IMR-90 (cell line): Measurements from ENCODE around the gene AGAP6. TPM values are rescaled to one million over a fixed set of nuclear protein-coding genes. Genes with fewer than 3 reads are reported as not detected.
"Not testable (repeated sequence)": the region's sequence is repeated elsewhere in the genome, so short reads cannot be mapped to it uniquely, and the experiment has no call there.

Experiments
- ATAC-seq: fragments of 200-7000 bp; cut with Tn5 transposase; 2 replicates; pipeline ENCODE4 v1.9.1; 2020; ENCODE audit warnings: low read depth, mild to moderate bottlenecking, moderate library complexity
- BruUV-seq: library from RNA; stranded (reverse); fragments of 400-500 nt; replicated peaks from 2 replicates; lab custom pipeline; 2021; lab: Mats Ljungman, UMichigan
- CTCF ChIA-PET: fragments of 300-600 bp; formaldehyde crosslinking; extraction: SDS; loops from one replicate; lab custom pipeline; 2021; ENCODE audit warnings: antibody characterized with exemption; lab: Yijun Ruan, JAX
- POLR2A ChIA-PET: fragments of 300-600 bp; sonication (Branson Sonifier 250); formaldehyde crosslinking; loops from one replicate; lab custom pipeline; 2022; ENCODE audit warnings: antibody characterized with exemption; ENCODE audit not compliant: unreplicated experiment; lab: Charles Lee
- DNase-seq: peaks from one replicate; pipeline ENCODE4 v3.0.0; 2013
- H2AFZ ChIP-seq: replicated peaks from 2 replicates; pipeline ENCODE3; 2013; ENCODE audit warnings: low read length, mild to moderate bottlenecking; ENCODE audit not compliant: poor library complexity
- H2AK5ac ChIP-seq: 2 replicates; pipeline ENCODE4 v1.6.1; 2013; ENCODE audit warnings: low read depth, low read length, inconsistent platforms
- H2AK9ac ChIP-seq: replicated peaks from 2 replicates; pipeline ENCODE3; 2013; ENCODE audit warnings: mild to moderate bottlenecking, low read depth, low read length, moderate library complexity; ENCODE audit not compliant: poor library complexity
- H2BK120ac ChIP-seq: 2 replicates; pipeline ENCODE4 v1.6.1; 2013; ENCODE audit warnings: low read depth, low read length, inconsistent platforms
- H2BK15ac ChIP-seq: 3 replicates; pipeline ENCODE4 v1.6.1; 2013; ENCODE audit warnings: low read depth, low read length, inconsistent platforms
- H2BK20ac ChIP-seq: 2 replicates; pipeline ENCODE4 v1.6.1; 2013; ENCODE audit warnings: low read depth, mild to moderate bottlenecking, inconsistent platforms, low read length, moderate library complexity
- H2BK5ac ChIP-seq: 2 replicates; pipeline ENCODE4 v1.6.1; 2013; ENCODE audit warnings: mild to moderate bottlenecking, low read depth, low read length, inconsistent platforms; ENCODE audit not compliant: poor library complexity, severe bottlenecking
- H3K14ac ChIP-seq: replicated peaks from 2 replicates; pipeline ENCODE4 v1.6.1; 2013; ENCODE audit warnings: low read depth, low read length, inconsistent platforms
- H3K18ac ChIP-seq: 2 replicates; pipeline ENCODE4 v1.6.1; 2013; ENCODE audit warnings: low read depth, low read length, control low read depth
- H3K23ac ChIP-seq: 2 replicates; pipeline ENCODE4 v1.6.1; 2013; ENCODE audit warnings: low read depth, low read length, inconsistent platforms
- H3K27ac ChIP-seq: 2 replicates; pipeline ENCODE4 v1.5.1; 2013; ENCODE audit warnings: mild to moderate bottlenecking, control low read depth, low read length; ENCODE audit not compliant: insufficient read depth
- H3K27me3 ChIP-seq: 2 replicates; pipeline ENCODE4 v1.6.1; 2013; ENCODE audit warnings: low read length; ENCODE audit not compliant: control insufficient read depth, insufficient read depth
- H3K36me3 ChIP-seq: 2 replicates; pipeline ENCODE4 v1.6.1; 2013; ENCODE audit warnings: low read length, mixed read lengths; ENCODE audit not compliant: control insufficient read depth, insufficient read depth
- H3K4ac ChIP-seq: 2 replicates; pipeline ENCODE4 v1.6.1; 2013; ENCODE audit warnings: low read depth, low read length, inconsistent platforms
- H3K4me1 ChIP-seq: 2 replicates; pipeline ENCODE4 v1.6.1; 2013; ENCODE audit warnings: low read length, mixed read lengths; ENCODE audit not compliant: control insufficient read depth, insufficient read depth
- H3K4me2 ChIP-seq: 2 replicates; pipeline ENCODE4 v1.6.1; 2013; ENCODE audit warnings: low read depth, mild to moderate bottlenecking, control low read depth, low read length, moderate library complexity
- H3K4me3 ChIP-seq: 2 replicates; pipeline ENCODE4 v1.5.1; 2013; ENCODE audit warnings: low read depth, mild to moderate bottlenecking, control low read depth, low read length, moderate library complexity; ENCODE audit not compliant: insufficient read depth
- H3K56ac ChIP-seq: 2 replicates; pipeline ENCODE4 v1.6.1; 2013; ENCODE audit warnings: low read length, inconsistent platforms; ENCODE audit not compliant: insufficient read depth; ENCODE audit errors: extremely low read depth
- H3K79me1 ChIP-seq, 2 experiments: 2 replicates each; pipeline ENCODE4 v1.6.1; 2013; ENCODE audit warnings: low read length in 2 of 2, inconsistent platforms in 1 of 2, low read depth in 1 of 2
- H3K9ac ChIP-seq: 2 replicates; pipeline ENCODE4 v1.6.1; 2013; ENCODE audit warnings: low read depth, low read length, control low read depth
- H3K9me1 ChIP-seq: 2 replicates; pipeline ENCODE4 v1.6.1; 2013; ENCODE audit warnings: low read length, inconsistent platforms; ENCODE audit not compliant: insufficient read depth
- H3K9me3 ChIP-seq: 2 replicates; pipeline ENCODE4 v1.6.1; 2013; ENCODE audit warnings: low read length; ENCODE audit not compliant: control insufficient read depth, insufficient read depth
- H4K20me1 ChIP-seq: 2 replicates; pipeline ENCODE4 v1.6.1; 2013; ENCODE audit warnings: low read length, inconsistent platforms; ENCODE audit not compliant: insufficient read depth
- H4K5ac ChIP-seq: 2 replicates; pipeline ENCODE4 v1.6.1; 2013; ENCODE audit warnings: mild to moderate bottlenecking, low read depth, low read length, control low read depth
- H4K8ac ChIP-seq, 2 experiments: 2 replicates each; pipeline ENCODE4 v1.6.1; 2013; ENCODE audit warnings: low read depth in 2 of 2, low read length in 2 of 2, control low read depth in 1 of 2, inconsistent platforms in 1 of 2
- H4K91ac ChIP-seq: 2 replicates; pipeline ENCODE4 v1.6.1; 2013; ENCODE audit warnings: low read depth, low read length, inconsistent platforms; ENCODE audit not compliant: insufficient read depth
- WGBS, 2 experiments: methylation state at CpG; one replicate each; pipeline versions ENCODE4 v1.1.5 to v1.1.7; 2013; ENCODE audit warnings: missing lambda C conversion rate in 2 of 2; ENCODE audit not compliant: insufficient read length in 1 of 2; ENCODE audit errors: extremely low coverage in 2 of 2; 5-methylcytosine and 5-hydroxymethylcytosine counted together
- dilution Hi-C: fragments of 300-500 bp; cut with HindIII; formaldehyde crosslinking; loops from one replicate; pipeline ENCODE4 v1.14.3; 2018; ENCODE audit warnings: low sequenced_read_pairs; ENCODE audit not compliant: unreplicated experiment
- in situ Hi-C: fragments of 300-500 bp; cut with MboI; formaldehyde crosslinking; loops from 3 replicates; pipeline ENCODE4 v1.14.3; 2019; ENCODE audit warnings: low sequenced_read_pairs, inconsistent platforms, mixed read lengths
- intact Hi-C: fragments of 100-400 bp; cut with micrococcal nuclease; formaldehyde crosslinking; loops from 2 replicates; pipeline ENCODE4 v1.10.0; 2022
- polyA plus RNA-seq, 3 experiments: library from polyadenylated mRNA; depleted of rRNA; stranded (reverse); fragments of >200 nt; gene quantifications; 2 replicates each; pipeline ENCODE4 v1.2.3, GENCODE V29; 2012; ENCODE audit warnings: low replicate concordance in 1 of 3
- total RNA-seq: library from RNA; depleted of rRNA; stranded (reverse); fragments of >200 nt; gene quantifications from 2 replicates; pipeline ENCODE4 v1.2.3, GENCODE V29; 2012

The AGAP6 gene
- total and polyA plus RNA-seq, 2 of the 4 experiments (the other 2 are of a cell fraction): 2.3 to 13.6 TPM

- intact Hi-C loops, H4K91ac ChIP-seq, H2AFZ ChIP-seq, H3K27me3 ChIP-seq, H3K14ac ChIP-seq, H3K36me3 ChIP-seq, H3K9me3 ChIP-seq, DNase-seq, H4K5ac ChIP-seq, H3K56ac ChIP-seq, H2BK120ac ChIP-seq, H3K4me3 ChIP-seq, dilution Hi-C loops, H3K79me1 ChIP-seq, H2BK20ac ChIP-seq, H2BK15ac ChIP-seq, H3K4ac ChIP-seq, H3K9ac ChIP-seq, H3K27ac ChIP-seq, H2BK5ac ChIP-seq, H3K4me1 ChIP-seq, in situ Hi-C loops, H4K8ac ChIP-seq, H4K20me1 ChIP-seq, H2AK5ac ChIP-seq, H3K4me2 ChIP-seq, H3K9me1 ChIP-seq, CTCF ChIA-PET, BruUV-seq, H3K18ac ChIP-seq, POLR2A ChIA-PET, H3K23ac ChIP-seq, ATAC-seq, H2AK9ac ChIP-seq: not testable (repeated sequence)
- WGBS, 2 experiments: no CpG with 5 or more reads among the region's 2 CpGs
Measured at GRCh38 chr10:49971466-49971865, 16.7 kb upstream of the AGAP6 start.

- H2BK20ac ChIP-seq, in situ Hi-C loops, H3K9ac ChIP-seq, H3K56ac ChIP-seq, H4K91ac ChIP-seq, POLR2A ChIA-PET, H3K4me1 ChIP-seq, H3K4me3 ChIP-seq, H2AK9ac ChIP-seq, H4K20me1 ChIP-seq, BruUV-seq, H3K79me1 ChIP-seq, CTCF ChIA-PET, H4K8ac ChIP-seq, H3K27me3 ChIP-seq, dilution Hi-C loops, H3K4ac ChIP-seq, H3K4me2 ChIP-seq, H3K18ac ChIP-seq, H2BK15ac ChIP-seq, H3K14ac ChIP-seq, intact Hi-C loops, H3K36me3 ChIP-seq, H2BK120ac ChIP-seq, H3K9me1 ChIP-seq, H2BK5ac ChIP-seq, H3K23ac ChIP-seq, H2AK5ac ChIP-seq, H3K9me3 ChIP-seq, H3K27ac ChIP-seq, H4K5ac ChIP-seq, H2AFZ ChIP-seq: not testable (repeated sequence)
- peak; percentile 0 for DNase-seq
- ATAC-seq: peak; percentile 49
- no CpG with 5 or more reads among the region's 3 CpGs for WGBS, 2 experiments
Measured at GRCh38 chr10:49972094-49972493, 16.1 kb upstream of the AGAP6 start.
